GM19025 (cell line): ENCODE measurements around the gene TMA7.

ENCODE experiments used
- ATAC-seq: cut with Tn5 transposase; IDR thresholded peaks from one replicate; pipeline ENCODE4 v1.9.1; 2021; ENCODE audit warnings: mild to moderate bottlenecking, low read depth, moderate library complexity; ENCODE audit not compliant: unreplicated experiment

The TMA7 gene

DNA sequence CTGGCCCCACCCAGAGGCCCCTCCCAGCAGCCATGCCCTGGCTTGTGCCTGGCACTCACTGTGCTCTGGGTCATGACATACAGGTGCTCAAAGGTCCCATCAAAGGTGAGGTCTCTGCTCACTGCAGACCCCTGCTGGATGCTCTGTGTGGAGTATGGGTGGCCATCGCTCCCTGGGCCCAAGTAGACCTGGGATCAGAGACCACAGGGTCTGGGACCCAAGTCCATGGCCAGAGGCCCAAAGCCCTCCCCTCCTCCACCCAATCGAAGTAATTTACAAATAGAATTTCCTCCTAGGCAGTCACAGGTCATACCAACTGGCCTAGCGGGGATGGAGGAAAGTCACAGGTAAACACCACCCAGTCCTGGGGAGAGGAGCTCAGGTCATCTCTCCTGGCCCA is 17.8 kb upstream of the TMA7 start:
- no peak for ATAC-seq

DNA sequence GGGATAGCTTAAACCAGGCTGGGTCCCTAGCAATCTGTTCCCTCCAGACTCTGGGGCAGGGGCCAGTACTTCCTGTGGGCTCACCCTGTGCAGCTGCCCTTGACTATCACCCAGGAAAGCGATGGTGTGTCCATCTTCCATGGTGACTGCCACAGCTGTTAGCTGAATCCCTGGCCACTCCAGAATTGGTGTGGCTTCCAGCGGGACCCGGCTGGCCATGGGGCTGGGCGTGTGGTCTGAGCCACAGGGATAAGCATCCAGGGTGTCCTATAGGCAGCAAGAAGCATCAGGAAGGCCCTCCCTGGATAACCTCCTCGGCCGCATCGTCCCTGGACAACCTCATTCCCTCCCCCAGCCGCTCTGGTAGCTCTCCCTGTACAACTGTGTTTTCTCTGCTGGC is 17.4 kb upstream of the TMA7 start:
- ATAC-seq = no peak

DNA sequence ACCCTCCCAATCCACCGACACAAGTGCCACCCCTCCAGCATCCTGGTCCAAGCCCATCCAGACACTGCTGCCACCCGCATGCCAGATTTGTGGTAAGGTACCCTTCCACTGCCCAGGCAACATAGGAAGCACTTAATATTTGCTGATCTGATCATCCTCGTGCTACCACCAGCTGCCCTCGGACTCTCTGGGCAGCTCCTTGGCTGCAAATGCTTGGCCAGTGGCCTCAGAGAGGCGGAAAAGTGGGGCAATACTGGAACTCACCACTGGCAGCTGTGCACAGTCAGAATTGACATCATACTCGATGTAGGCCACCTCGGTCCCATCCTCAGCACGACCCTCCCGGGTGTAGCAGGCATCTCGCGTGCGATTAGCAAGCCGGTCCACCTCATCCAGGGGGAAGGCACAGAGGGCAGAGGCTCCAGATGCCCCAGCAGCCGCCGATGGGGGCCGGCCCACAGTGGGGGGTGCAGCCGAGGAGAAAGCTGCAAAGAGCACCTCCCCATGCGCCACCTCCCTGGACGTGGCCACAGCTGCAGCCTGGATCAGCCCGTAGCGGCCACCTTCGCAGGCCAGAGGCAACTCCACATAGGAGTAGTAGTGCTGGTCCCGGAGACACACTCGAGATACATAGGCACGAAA is 16.7 kb upstream of the TMA7 start:
- ATAC-seq = no peak

DNA sequence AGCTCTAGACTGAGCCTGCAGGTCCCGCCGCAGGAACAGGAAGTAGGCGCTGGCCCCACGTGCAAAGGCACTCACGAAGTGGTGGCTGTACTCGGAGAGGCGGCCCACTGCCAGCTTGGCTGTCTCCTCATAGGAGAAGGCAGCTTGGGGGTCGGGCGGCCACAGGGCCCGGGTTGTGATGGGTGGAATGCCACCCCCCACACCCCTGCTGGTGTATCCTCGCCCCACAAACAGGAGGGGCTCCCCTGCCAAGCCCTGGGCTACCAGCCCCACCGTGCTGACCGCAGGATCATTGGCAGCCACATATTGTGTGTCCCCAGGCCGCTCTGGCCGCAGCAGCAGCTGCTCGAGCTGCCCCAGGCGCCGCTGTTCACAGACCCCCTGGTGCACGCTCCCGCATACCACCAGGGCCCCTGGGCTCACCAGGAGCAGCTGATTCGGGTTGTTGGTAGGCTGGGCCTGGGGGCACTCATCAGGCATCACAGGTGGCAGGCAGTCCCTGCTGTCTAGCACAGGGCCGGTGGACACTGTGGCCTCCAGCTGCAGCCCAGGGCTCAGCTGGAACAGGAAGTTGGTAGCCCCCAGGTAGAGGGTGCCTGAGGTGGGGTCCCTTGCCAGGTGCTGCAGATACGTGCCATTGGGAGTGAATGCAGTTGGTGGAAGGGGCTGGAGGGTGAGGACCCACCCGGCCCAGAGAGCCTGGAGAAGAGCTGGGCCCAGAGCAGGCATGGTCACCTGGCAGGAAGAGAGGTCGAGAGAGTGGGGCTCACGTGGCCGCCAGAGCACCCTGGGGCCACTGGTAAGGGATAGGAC is 16.0 kb upstream of the TMA7 start:
- ATAC-seq = no peak

DNA sequence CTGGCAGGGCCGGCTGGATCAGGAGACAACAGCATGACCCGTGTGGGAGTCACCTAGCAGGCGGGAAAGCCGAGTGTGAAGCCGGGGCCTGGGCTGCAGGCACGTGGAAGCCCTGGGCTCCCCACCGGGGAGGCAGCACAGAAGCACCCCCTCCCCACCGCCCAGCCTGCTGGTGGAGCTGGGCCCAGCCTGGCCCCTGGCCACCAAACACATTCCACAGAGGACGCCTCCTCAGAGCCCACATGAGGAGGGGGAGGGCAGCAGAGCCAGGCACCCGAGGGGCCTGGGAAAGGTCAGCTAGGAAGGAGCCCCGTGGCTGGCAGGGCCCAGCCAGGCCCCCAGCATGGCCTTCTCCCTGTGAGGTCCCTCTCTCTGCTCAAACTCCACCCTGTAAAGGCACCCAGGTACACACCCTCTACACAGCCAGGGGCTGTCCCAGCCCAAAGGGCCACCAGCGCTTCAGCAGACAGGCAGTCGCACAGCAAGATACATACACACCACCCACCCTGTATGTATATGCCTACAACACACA is 14.7 kb upstream of the TMA7 start:
- ATAC-seq = no peak

DNA sequence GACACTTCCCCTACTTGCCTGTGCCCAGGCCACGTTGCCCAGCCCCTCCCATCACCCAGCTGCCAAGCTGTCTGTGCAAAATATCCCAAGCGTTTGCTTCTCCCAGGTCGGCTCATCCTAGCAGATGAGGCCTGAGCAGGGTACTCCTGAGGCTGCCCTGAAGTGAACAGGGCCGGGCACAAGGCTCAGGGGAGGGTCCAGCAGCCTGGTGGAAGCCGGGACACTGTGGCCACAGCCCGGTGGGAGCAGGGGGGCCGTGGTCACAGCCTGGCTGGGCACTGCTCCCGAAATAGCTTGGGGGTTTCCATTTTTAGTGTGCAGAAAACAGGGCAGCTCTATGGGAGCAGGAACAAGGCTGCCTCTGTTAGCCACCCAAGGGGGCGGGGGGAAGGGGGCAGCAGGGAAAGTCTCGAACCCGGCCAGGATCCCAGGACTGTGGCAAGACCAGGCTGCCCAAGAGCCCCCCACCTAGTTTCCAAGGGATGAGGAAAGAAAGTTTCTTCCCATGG is 13.6 kb upstream of the TMA7 start:
- ATAC-seq = no peak

DNA sequence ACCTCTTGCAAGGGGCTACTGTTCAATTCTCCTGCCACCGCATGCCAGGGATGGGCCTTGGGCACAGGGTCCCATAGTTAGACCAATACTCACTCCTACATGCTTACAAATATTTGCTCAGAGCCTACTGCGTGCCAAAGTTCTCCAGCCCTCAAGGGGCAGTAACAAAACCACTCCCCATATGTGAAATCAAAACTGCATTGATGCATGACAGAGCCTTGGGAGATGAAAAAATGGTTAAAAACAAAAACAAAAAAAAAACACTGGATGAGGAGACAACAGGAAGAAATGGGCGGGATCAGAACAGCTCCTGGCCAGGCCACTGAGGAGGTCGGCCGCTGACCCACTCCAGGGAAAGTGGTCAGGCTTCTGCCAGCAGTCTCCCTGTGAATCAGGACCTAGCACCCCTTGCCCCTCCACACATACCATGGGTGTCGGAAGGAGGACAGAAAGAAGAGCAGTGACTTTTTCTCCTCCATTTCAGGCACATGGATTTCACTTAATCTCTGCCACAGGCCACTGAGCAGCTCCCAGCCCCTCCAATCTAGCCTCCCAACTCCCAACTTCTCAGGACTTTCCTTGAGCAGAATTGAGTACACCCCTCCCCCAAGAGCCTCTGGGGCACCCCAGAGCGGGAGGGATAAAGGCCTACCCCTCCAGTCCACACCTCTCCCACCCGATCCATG is 13.0 kb upstream of the TMA7 start:
- ATAC-seq = no peak

DNA sequence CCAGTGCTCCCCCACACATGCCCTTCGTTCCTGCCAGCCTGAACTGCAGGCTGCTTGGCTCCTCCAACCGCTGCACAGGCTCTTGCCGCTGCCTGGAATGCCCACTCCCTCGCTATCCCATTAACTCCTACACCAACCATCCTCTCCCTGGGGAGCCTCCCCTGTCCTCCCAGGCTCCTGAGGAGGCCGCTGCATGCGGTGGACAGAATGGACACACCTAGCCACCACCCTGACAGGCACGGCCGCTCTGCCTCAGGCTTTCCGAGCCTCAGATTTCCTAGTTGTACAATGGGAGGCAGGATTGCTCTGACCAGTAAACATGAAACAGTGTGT is 12.5 kb upstream of the TMA7 start:
- ATAC-seq = no peak

DNA sequence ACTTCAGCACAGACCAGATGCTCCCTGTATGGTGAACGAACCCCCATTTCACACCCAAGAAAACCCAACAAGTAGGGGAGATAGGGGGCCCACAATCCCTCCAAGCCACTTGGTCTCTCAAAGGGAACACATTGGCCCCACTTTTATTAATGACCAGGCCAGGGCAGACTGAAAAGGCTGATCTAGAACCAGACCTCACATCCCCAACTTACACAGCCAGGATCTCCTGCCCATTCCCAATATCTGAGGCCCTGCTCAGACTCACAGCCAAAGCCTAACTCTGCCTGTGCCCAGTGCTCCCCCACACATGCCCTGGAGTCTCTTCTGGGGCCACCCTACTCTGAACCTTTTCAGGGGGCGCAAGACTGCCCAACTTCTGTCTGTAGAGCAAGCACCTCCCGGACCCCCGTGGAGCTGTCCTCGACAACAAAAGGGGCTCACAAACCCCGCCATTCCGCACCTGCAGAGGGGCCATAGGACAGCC is 11.9 kb upstream of the TMA7 start:
- no peak for ATAC-seq

DNA sequence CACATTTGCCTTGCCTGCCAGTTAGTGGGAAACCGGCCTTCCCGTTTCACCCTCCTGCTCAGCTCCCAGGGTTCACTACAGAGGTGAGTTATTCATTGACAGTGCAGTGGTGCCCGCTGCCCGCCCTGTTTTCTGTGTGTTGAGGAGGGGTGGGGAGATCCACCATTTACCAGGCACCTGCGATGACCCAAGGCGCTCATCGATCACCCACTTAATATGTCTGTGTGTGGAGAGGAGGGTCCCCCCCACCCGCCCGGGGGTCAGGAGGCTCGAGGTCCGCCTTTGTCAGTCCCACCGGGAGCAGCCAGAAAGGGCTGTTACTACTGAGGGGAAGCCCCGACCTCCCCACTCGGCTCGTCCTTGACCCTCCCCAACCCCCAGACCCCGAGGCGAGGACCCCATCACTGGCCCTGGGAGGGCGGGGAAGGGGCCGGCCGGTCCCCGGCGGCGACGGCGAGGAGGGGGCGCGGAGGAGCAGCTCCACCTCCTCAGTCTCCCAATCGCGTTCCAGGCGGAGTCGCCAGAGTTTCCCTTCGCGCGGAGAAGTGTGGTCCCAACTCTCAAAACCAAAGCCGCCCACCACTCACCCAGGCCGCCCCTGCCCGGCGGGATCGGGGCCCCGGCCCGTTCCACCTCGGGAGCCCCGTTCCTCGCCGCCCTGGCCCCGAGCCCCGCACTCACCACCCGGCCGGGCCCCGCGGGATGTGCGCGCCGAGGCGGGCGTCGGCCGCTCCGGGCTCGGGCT is 11.3 kb upstream of the TMA7 start:
- no peak for ATAC-seq

DNA sequence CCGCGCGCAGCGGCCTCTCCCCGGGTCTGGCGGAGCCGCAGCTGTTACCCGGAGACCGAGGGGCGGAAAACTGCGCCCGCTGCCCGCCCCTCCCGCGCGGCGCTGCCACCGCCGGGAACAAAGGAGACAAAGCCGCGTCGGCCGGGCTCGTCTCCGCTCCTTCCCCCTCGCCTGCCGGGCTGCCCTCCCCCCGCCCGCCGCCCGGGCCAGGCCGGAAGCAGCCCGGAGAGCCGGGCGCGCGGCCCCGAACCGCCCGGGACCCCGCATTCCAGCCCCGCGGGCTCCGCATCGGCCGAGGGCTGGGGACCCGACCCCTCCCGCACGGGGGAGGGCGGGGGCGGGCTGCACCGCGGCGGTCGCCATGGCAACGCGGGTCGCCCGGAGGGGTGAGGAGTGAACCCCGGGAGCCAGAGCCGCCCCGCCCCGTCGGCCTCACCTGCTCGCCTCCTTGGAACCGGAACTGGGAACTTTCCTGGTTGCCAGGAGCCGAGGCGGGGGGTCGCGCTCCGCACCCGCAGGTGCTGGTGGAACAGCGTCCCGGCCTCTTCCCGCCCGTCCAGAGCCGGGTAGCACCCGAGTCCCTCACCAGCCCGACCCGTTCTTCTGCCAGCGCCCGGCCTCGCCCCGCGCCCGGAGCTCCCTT is 10.6 kb upstream of the TMA7 start:
- no peak for ATAC-seq

DNA sequence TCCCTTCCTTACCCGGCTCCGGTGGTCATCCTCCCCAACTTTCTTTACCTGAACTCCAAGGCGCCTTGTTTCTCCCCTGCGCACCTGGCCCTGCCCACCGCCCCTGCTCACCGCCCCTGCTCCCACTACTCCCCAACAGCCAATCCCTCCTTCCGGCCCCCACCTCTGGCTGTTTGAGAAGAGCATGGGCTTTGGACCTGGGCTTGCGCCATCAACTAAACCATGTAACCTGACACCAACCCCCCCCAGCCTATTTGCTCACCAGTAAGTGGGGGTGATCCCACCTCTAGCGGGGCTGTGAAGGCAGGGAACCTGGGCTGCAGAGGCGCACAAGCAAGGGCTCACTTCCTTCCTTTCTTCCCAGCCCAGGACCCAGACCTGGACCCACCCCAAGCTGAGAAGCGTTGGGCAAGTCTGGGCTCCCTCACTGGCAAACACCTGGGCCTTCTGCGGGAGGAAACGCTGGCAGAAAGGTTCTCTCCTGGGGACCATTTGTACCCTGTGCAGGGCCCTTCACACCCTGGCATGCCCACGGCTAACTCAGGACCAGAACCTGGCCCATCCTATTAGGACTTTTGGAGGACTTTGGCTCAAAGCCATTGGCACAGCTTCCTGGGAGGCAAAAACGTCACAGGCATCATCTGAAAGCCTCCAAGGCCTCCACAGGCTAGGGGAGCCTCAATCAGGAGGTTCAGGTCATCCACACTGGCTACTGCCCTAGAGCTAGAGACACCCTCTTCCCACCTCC is 9.9 kb upstream of the TMA7 start, which contains the start of gene PLXNB1:
Gene PLXNB1 (minus strand): TSS at position 127 of the 748 bp plus-strand sequence. CDS start 5,475 bp downstream, outside the sequence.
- ATAC-seq = no peak

DNA sequence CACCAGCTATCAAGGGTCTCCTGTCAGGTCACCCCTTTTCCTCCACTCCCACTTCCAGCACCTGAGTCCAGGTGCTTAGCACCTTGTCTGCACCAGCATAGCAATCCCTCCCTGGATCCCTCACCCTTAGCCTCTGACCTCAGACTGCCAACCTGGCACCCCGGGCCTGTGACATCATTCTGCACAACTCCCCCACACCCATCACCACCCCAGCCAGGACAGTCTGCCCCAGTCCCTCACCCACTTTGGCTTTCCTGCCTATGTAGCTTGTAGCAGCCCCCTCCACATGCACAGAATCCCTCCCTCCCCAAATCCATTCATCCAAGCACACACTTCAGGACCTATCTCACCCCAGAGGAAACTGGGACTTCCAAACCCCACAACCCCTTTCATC is 9.4 kb upstream of the TMA7 start:
- no peak for ATAC-seq

DNA sequence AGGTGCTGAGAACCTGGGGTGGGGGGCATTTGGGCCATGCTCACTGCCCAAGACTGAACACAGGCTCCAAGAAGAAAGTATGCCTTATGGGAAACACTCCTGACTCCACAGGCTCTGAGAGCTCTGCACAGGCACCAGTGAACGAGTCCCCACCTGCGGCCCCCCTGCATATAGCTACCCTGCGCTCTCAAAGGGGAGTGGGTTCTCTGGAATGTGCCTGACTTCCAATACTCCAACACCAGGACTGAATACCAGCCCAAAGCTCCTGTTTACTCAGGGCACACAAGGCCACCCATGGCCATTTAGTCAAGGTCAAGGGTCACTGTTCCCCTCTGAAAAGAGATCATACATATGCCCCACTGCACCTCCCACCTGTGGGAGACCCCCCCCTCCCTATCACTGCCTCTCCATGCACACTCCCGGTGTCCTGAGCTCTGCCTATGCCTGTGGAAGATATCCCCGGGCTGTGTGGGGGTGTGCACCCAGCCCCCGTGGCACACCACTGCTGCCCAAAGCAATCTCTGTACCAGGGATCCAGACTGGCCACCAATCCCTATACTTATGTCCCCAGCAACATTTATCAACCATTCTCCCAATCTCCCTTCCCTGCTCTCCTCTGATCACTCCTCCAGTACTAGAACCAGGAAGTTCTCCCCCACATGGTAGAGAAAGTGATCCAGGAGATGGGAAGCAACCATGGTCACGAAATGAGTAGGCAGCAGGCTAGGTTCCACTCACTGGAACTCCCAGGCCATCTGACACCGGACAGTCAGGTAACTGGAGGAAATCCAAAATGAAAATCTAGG is 8.6 kb upstream of the TMA7 start:
- ATAC-seq = no peak

DNA sequence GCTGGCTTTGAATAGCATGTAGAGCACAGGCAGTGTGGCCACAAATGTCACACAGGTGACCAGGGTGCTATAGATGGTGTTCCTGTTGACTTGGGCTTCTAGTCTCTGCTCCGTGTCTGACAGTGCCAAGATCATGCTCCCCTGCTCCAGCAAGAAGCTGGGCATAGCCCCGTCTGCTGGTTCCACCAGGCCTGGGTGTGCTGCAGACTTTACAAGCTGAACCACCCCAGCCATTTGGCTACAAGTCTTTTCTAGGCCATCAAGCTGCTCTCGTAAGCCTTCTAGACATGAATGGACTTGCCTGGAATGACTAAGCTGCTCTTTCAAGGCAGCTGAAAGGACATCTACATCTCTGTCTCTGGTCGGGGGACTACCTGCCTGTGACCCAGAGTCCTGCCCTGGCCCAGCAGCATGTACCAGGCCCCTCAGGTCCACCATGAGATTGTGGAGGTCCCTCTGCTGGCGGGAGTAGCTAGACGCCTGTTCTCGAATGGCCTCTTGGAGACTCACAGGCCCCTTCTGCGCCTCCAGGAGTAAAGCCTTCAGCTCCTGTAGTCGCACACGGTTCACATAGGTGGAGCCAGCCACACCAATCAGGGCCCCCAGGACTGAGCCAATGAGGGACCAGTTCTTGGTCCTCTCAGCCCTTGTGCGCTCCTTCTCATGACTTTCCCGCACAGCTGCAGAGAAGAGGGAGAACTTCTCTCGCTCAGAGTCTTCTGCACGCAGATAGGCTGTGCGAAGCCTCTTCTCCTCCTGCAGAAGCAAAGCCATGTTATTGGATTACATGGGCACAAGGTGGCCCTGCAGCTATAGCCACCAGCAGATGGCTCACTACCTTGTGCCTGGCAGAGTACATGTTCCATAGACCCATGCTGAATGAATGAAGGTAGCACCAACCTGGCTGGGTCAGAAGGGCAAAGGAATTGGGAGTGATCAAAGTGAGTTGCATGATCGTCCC is 7.4 kb upstream of the TMA7 start:
- ATAC-seq = no peak

DNA sequence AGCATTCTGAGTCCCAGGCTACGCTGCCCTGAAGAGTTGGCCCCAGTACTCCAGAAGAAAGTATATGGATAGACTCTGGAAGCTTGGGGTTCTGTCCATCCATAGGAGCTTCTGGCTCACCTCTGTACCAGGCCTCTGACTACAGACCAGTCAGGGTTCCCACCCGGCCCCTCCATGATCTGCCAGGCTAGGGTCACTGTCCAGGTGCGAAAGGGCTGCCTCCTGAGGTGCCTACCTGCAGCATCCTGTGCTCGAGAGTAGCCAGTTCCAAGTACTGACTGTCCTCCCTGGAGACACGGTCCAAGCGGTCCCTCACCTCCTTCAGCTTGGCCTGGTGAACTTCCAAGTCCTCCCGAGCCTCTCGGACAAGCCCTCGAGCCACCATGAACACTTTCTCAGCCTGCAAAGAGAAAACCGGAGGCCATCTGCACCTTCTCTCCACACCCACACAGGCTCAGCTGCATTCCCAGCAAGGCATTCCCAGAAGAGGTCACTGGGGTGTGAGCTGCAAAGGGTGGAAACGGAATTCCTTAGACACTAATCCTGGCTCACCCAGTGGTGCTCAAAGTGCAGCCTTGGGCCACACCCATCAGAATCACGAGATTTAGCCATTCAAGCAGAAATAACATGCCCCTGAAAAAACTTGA is 6.5 kb upstream of the TMA7 start:
- no peak for ATAC-seq
